GM23338 (cell line): ENCODE results near the gene SLC4A5. TPM values are rescaled to one million over a fixed set of nuclear protein-coding genes. Genes with fewer than 3 reads are reported as not detected.

Experiments
- ATAC-seq: fragments of 200-7000 bp; cut with Tn5 transposase; 3 replicates; pipeline ENCODE4 v1.9.1; 2020
- DNase-seq: peaks from one replicate; pipeline ENCODE4 v3.0.0-alpha.2; 2015; ENCODE audit warnings: low spot score
- H2AFZ ChIP-seq: fragments of 200-600 bp; sonication (generic); 2 replicates; pipeline ENCODE4 v1.8.0; 2016; ENCODE audit warnings: antibody characterized with exemption, mild to moderate bottlenecking, moderate library complexity
- H3F3A ChIP-seq: fragments of 200-600 bp; sonication (generic); replicated peaks from 2 replicates; pipeline ENCODE4 v1.8.0; 2017; ENCODE audit warnings: antibody characterized with exemption, mixed run types, low read depth
- H3K27ac ChIP-seq: fragments of 200-600 bp; sonication (generic); 2 replicates; pipeline ENCODE4 v1.6.1; 2016; ENCODE audit warnings: low read depth
- H3K27me3 ChIP-seq: fragments of 200-600 bp; sonication (generic); 2 replicates; pipeline ENCODE4 v1.8.0; 2016; ENCODE audit warnings: mild to moderate bottlenecking, mixed run types, moderate library complexity; ENCODE audit not compliant: insufficient read depth
- H3K36me3 ChIP-seq: fragments of 200-600 bp; sonication (generic); 2 replicates; pipeline ENCODE4 v1.8.0; 2016; ENCODE audit warnings: mild to moderate bottlenecking; ENCODE audit not compliant: insufficient read depth
- H3K4me1 ChIP-seq: fragments of 200-600 bp; sonication (generic); 2 replicates; pipeline ENCODE4 v1.8.0; 2016; ENCODE audit warnings: mild to moderate bottlenecking, moderate library complexity; ENCODE audit not compliant: insufficient read depth
- H3K4me2 ChIP-seq: fragments of 200-600 bp; sonication (generic); 2 replicates; pipeline ENCODE4 v1.7.1; 2017; ENCODE audit warnings: mixed run types
- H3K4me3 ChIP-seq: fragments of 200-600 bp; sonication (generic); 2 replicates; pipeline ENCODE4 v1.6.1; 2016; ENCODE audit warnings: mixed run types
- H3K79me2 ChIP-seq: fragments of 200-600 bp; sonication (generic); replicated peaks from 2 replicates; pipeline ENCODE4 v1.8.0; 2017; ENCODE audit warnings: mild to moderate bottlenecking; ENCODE audit not compliant: insufficient read depth
- H3K9me2 ChIP-seq: fragments of 200-600 bp; sonication (generic); 2 replicates; pipeline ENCODE4 v1.8.0; 2017; ENCODE audit not compliant: insufficient read depth
- H4K20me1 ChIP-seq: fragments of 200-600 bp; sonication (generic); replicated peaks from 2 replicates; pipeline ENCODE4 v1.8.0; 2017; ENCODE audit warnings: mild to moderate bottlenecking; ENCODE audit not compliant: insufficient read depth
- H3K27ac Mint-ChIP-seq: 2 replicates; pipeline ENCODE4 v1.8.0; 2020; ENCODE audit warnings: inconsistent platforms, mild to moderate bottlenecking, moderate library complexity, mixed read lengths
- H3K27me3 Mint-ChIP-seq: 3 replicates; pipeline ENCODE4 v1.8.0; 2022; ENCODE audit warnings: low read depth, mild to moderate bottlenecking, moderate library complexity, mixed read lengths, inconsistent platforms; ENCODE audit not compliant: insufficient read depth, poor library complexity
- H3K36me3 Mint-ChIP-seq: 3 replicates; pipeline ENCODE4 v1.8.0; 2021; ENCODE audit warnings: low read depth, mild to moderate bottlenecking, inconsistent platforms, moderate library complexity, mixed read lengths
- H3K4me1 Mint-ChIP-seq: 3 replicates; pipeline ENCODE4 v1.8.0; 2020; ENCODE audit warnings: mild to moderate bottlenecking, inconsistent platforms, mixed read lengths
- H3K4me3 Mint-ChIP-seq: 3 replicates; pipeline ENCODE4 v1.8.0; 2021; ENCODE audit warnings: moderate library complexity, mild to moderate bottlenecking, inconsistent platforms, mixed read lengths
- H3K9me3 Mint-ChIP-seq: 3 replicates; pipeline ENCODE4 v1.8.0; 2020; ENCODE audit warnings: moderate library complexity, mild to moderate bottlenecking, inconsistent platforms, mixed read lengths
- CREB1 ChIP-seq: fragments of 250-450 bp; sonication (Bioruptor Pico); IDR thresholded peaks from 2 replicates; pipeline ENCODE4 v1.5.0; 2020; ENCODE audit warnings: low read depth, mild to moderate bottlenecking, moderate library complexity
- CTCF ChIP-seq, 2 experiments: fragments of 200-600 bp in 1 of 2; sonication (generic) in 1 of 2; conservative IDR thresholded peaks; 2 replicates each; pipeline versions ENCODE4 v1.5.1 to v1.6.1; 2016 to 2017; ENCODE audit warnings: antibody characterized with exemption in 2 of 2, low read depth in 2 of 2, mild to moderate bottlenecking in 2 of 2, moderate library complexity in 1 of 2
- EZH2 ChIP-seq: fragments of 200-600 bp; sonication (generic); IDR thresholded peaks from one replicate; pipeline ENCODE4 v1.8.0; 2017; ENCODE audit warnings: antibody characterized with exemption, mild to moderate bottlenecking, low read depth; ENCODE audit not compliant: unreplicated experiment
- EZH2phosphoT487 ChIP-seq: fragments of 200-600 bp; sonication (generic); IDR thresholded peaks from one replicate; pipeline ENCODE4 v1.8.1; 2018; ENCODE audit warnings: antibody characterized with exemption; ENCODE audit not compliant: unreplicated experiment
- JUNB ChIP-seq: IDR thresholded peaks from one replicate; pipeline ENCODE4 v1.6.1; 2016; ENCODE audit warnings: antibody characterized with exemption; ENCODE audit not compliant: unreplicated experiment
- NANOG ChIP-seq: IDR thresholded peaks from 2 replicates; pipeline ENCODE4 v1.6.1; 2016; ENCODE audit warnings: antibody characterized with exemption, borderline replicate concordance
- POLR2AphosphoS5 ChIP-seq: IDR thresholded peaks from 2 replicates; pipeline ENCODE4 v1.6.1; 2016; ENCODE audit warnings: antibody characterized with exemption, low read depth
- STAT1 ChIP-seq: IDR thresholded peaks from one replicate; pipeline ENCODE4 v1.6.1; 2016; ENCODE audit warnings: antibody characterized with exemption; ENCODE audit not compliant: unreplicated experiment
- ZNF114 ChIP-seq: fragments of 250-450 bp; sonication (Bioruptor Pico); IDR thresholded peaks from 2 replicates; pipeline ENCODE4 v1.5.0; 2020; ENCODE audit warnings: mild to moderate bottlenecking, moderate library complexity
- ZNF331 ChIP-seq: fragments of 250-450 bp; sonication (Bioruptor Pico); IDR thresholded peaks from 2 replicates; pipeline ENCODE4 v1.5.0; 2020; ENCODE audit warnings: low read depth, mild to moderate bottlenecking, moderate library complexity
- polyA plus RNA-seq: library from polyadenylated mRNA; unstranded; fragments of >200 nt; fragmentation: Nextera tagmentation; extraction: Ambion mirVana; gene quantifications from 2 replicates; pipeline ENCODE4 v1.2.1, GENCODE V29; 2016
- total RNA-seq: library from RNA; depleted of rRNA; stranded (reverse); fragments of >200 nt; shearing (Covaris generic); gene quantifications from 2 replicates; pipeline ENCODE4 v1.2.3, GENCODE V29; 2014
- TF ChIP-seq, protein P1 (sequence below): IDR thresholded peaks from one replicate; pipeline ENCODE4 v1.6.1; 2018; ENCODE audit warnings: antibody characterized with exemption; ENCODE audit not compliant: unreplicated experiment
- TF ChIP-seq, protein P2 (sequence below): fragments of 250-450 bp; sonication (Bioruptor Pico); IDR thresholded peaks from 2 replicates; pipeline ENCODE4 v1.5.0; 2020; ENCODE audit warnings: mild to moderate bottlenecking, moderate library complexity
- TF ChIP-seq, protein P3 (sequence below): IDR thresholded peaks from 2 replicates; pipeline ENCODE4 v1.6.1; 2016; ENCODE audit warnings: antibody characterized with exemption

SLC4A5 gene
- total and polyA plus RNA-seq, 2 experiments from 2014 or later, result 0.24 to 0.70 TPM

DNA sequence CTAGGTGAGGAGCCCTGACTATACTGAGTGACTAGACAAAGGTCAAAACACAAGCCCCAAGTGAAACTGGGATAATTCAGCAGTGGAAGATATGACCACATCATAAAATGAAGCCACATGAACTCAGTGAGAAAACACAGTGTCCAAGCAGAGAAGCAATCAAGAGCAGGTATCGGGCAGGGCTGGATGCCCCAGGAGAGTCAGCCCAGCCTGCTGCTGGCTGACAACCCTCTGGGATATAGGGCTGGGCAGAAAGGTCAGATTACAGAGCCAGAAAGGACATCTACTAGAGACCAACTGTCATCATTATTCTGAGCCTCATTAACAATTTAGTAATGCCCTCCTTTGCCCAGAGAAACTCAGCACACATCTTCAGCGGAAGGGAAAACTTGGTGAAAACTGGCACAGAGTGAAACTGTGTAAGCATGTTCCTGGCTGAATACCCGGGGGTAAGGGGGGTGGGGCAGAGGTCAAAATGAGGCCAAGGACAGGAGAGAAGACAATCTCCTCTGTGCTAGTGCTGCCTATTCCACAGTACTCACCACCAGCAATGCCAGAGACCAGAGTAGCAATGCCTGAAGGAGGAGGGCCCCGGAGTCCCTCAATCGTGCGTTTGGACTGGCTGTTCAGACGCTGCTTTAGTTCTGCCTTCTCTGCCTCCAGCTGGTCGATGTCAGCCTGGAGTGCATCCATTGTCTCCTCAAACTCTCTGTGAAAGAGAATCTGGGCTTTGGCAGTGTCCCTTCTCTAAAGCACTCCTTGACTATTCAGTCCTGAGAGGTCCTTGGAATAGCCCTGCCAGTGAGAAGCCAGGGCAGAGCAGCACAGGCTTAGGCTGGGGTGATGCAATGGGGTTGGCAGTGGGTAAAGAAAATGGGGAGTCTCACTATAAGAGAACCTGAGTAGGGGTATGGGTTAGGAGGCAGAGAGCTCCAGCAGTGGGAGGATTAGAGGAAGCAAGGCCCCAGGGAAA, 21.6 kb upstream of the SLC4A5 start:
- H3K79me2 ChIP-seq, result no peaks in the 10 kb centered on the region
- H3K4me3 ChIP-seq, result no peak overlapping the region
- Mint-ChIP-seq H3K4me1 (peaks cover 2% of the 10 kb centered on the region; the same call in 1 of the 3 replicates), H3K36me3 (peaks cover 83% of the 10 kb centered on the region), H3K27ac (no peak overlapping the region), H3K27me3 (peaks cover 3% of the 10 kb centered on the region), H3K9me3 (no peaks in the 10 kb centered on the region), H3K4me3 (no peak overlapping the region; the same call in 2 of the 3 replicates)
- H4K20me1 ChIP-seq, result no peaks in the 10 kb centered on the region; the same call in none of the 2 replicates
- H3F3A ChIP-seq, result no peaks in the 10 kb centered on the region
- H3K4me2 ChIP-seq, result no peak overlapping the region
- H3K4me1 ChIP-seq, result no peaks in the 10 kb centered on the region
- no peak overlapping the region for H3K27ac ChIP-seq
- ATAC-seq (no peak), DNase-seq (no peak)
- H2AFZ ChIP-seq, result no peak overlapping the region
- H3K9me2 ChIP-seq, result no peaks in the 10 kb centered on the region
- no peak for TF ChIP-seq STAT1
- TF ChIP-seq POLR2AphosphoS5, result no peak
- TF ChIP-seq NANOG, result no peak
- TF ChIP-seq CTCF (conservative IDR thresholded peaks at IDR 0.05; ENCODE audit: low read depth in 2 of 2), result no peak
- TF ChIP-seq ZNF331, result no peak
- no peak for TF ChIP-seq CREB1 (CRISPR knock-in tag)
- TF ChIP-seq, protein P1, sequence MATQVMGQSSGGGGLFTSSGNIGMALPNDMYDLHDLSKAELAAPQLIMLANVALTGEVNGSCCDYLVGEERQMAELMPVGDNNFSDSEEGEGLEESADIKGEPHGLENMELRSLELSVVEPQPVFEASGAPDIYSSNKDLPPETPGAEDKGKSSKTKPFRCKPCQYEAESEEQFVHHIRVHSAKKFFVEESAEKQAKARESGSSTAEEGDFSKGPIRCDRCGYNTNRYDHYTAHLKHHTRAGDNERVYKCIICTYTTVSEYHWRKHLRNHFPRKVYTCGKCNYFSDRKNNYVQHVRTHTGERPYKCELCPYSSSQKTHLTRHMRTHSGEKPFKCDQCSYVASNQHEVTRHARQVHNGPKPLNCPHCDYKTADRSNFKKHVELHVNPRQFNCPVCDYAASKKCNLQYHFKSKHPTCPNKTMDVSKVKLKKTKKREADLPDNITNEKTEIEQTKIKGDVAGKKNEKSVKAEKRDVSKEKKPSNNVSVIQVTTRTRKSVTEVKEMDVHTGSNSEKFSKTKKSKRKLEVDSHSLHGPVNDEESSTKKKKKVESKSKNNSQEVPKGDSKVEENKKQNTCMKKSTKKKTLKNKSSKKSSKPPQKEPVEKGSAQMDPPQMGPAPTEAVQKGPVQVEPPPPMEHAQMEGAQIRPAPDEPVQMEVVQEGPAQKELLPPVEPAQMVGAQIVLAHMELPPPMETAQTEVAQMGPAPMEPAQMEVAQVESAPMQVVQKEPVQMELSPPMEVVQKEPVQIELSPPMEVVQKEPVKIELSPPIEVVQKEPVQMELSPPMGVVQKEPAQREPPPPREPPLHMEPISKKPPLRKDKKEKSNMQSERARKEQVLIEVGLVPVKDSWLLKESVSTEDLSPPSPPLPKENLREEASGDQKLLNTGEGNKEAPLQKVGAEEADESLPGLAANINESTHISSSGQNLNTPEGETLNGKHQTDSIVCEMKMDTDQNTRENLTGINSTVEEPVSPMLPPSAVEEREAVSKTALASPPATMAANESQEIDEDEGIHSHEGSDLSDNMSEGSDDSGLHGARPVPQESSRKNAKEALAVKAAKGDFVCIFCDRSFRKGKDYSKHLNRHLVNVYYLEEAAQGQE, result no peak
- TF ChIP-seq ZNF114, result no peak
- TF ChIP-seq EZH2, result no peak
- no peak for TF ChIP-seq JUNB
- no peak for TF ChIP-seq EZH2phosphoT487
- TF ChIP-seq, protein P2, sequence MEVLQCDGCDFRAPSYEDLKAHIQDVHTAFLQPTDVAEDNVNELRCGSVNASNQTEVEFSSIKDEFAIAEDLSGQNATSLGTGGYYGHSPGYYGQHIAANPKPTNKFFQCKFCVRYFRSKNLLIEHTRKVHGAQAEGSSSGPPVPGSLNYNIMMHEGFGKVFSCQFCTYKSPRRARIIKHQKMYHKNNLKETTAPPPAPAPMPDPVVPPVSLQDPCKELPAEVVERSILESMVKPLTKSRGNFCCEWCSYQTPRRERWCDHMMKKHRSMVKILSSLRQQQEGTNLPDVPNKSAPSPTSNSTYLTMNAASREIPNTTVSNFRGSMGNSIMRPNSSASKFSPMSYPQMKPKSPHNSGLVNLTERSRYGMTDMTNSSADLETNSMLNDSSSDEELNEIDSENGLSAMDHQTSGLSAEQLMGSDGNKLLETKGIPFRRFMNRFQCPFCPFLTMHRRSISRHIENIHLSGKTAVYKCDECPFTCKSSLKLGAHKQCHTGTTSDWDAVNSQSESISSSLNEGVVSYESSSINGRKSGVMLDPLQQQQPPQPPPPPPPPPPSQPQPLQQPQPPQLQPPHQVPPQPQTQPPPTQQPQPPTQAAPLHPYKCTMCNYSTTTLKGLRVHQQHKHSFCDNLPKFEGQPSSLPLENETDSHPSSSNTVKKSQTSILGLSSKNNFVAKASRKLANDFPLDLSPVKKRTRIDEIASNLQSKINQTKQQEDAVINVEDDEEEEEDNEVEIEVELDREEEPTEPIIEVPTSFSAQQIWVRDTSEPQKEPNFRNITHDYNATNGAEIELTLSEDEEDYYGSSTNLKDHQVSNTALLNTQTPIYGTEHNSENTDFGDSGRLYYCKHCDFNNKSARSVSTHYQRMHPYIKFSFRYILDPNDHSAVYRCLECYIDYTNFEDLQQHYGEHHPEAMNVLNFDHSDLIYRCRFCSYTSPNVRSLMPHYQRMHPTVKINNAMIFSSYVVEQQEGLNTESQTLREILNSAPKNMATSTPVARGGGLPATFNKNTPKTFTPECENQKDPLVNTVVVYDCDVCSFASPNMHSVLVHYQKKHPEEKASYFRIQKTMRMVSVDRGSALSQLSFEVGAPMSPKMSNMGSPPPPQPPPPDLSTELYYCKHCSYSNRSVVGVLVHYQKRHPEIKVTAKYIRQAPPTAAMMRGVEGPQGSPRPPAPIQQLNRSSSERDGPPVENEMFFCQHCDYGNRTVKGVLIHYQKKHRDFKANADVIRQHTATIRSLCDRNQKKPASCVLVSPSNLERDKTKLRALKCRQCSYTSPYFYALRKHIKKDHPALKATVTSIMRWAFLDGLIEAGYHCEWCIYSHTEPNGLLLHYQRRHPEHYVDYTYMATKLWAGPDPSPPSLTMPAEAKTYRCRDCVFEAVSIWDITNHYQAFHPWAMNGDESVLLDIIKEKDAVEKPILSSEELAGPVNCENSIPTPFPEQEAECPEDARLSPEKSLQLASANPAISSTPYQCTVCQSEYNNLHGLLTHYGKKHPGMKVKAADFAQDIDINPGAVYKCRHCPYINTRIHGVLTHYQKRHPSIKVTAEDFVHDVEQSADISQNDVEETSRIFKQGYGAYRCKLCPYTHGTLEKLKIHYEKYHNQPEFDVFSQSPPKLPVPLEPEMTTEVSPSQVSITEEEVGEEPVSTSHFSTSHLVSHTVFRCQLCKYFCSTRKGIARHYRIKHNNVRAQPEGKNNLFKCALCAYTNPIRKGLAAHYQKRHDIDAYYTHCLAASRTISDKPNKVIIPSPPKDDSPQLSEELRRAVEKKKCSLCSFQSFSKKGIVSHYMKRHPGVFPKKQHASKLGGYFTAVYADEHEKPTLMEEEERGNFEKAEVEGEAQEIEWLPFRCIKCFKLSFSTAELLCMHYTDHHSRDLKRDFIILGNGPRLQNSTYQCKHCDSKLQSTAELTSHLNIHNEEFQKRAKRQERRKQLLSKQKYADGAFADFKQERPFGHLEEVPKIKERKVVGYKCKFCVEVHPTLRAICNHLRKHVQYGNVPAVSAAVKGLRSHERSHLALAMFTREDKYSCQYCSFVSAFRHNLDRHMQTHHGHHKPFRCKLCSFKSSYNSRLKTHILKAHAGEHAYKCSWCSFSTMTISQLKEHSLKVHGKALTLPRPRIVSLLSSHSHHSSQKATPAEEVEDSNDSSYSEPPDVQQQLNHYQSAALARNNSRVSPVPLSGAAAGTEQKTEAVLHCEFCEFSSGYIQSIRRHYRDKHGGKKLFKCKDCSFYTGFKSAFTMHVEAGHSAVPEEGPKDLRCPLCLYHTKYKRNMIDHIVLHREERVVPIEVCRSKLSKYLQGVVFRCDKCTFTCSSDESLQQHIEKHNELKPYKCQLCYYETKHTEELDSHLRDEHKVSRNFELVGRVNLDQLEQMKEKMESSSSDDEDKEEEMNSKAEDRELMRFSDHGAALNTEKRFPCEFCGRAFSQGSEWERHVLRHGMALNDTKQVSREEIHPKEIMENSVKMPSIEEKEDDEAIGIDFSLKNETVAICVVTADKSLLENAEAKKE (CRISPR knock-in tag), result no peak
- TF ChIP-seq, protein P3, sequence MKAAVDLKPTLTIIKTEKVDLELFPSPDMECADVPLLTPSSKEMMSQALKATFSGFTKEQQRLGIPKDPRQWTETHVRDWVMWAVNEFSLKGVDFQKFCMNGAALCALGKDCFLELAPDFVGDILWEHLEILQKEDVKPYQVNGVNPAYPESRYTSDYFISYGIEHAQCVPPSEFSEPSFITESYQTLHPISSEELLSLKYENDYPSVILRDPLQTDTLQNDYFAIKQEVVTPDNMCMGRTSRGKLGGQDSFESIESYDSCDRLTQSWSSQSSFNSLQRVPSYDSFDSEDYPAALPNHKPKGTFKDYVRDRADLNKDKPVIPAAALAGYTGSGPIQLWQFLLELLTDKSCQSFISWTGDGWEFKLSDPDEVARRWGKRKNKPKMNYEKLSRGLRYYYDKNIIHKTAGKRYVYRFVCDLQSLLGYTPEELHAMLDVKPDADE, result no peak
- H3K36me3 ChIP-seq, result peaks cover 52% of the 10 kb centered on the region
- H3K27me3 ChIP-seq, result no peaks in the 10 kb centered on the region
